ENCODE data around the gene MOV10. TPM values are rescaled to one million over a fixed set of nuclear protein-coding genes. Genes with fewer than 3 reads are reported as not detected.

The MOV10 gene
- total and polyA plus RNA-seq, 2 of the 8 experiments (the other 6 are each of a cell fraction or from before 2014, with no cell fraction given) = 57.3 to 109 TPM

GRCh38 chr1:112712191-112712590, 37.7 kb downstream of the MOV10 start (continued):
- TF ChIP-seq GABPA (IDR thresholded peaks at IDR 0.05; ENCODE audit: borderline replicate concordance, insufficient read depth, low read length) (no peak), SP2 (IDR thresholded peaks at IDR 0.05; ENCODE audit: low read length) (no peak), CHD7 (IDR thresholded peaks at IDR 0.05; ENCODE audit: insufficient replicate concordance, low read length) (no peak), SP4 (IDR thresholded peaks at IDR 0.05; ENCODE audit: low read length) (no peak), BACH1 (IDR thresholded peaks at IDR 0.05; ENCODE audit: low read length) (no peak), ZNF274 (IDR thresholded peaks at IDR 0.05; ENCODE audit: borderline replicate concordance, extremely low read depth, low read length) (no peak), CBX8 (IDR thresholded peaks at IDR 0.05; ENCODE audit: borderline replicate concordance, low read depth, low read length) (no peak), NRF1 (IDR thresholded peaks at IDR 0.05; ENCODE audit: low read depth, low read length) (no peak)
